SJSA1 (cell line): ENCODE measurements around the gene DEGS2. TPM values are rescaled to one million over a fixed set of nuclear protein-coding genes. Genes with fewer than 3 reads are reported as not detected.

Source experiments
- DNase-seq, 2 experiments: peaks; one replicate each; pipeline ENCODE4 v3.0.0-alpha.2; 2015 to 2020; ENCODE audit warnings: low spot score in 2 of 2, low read depth in 1 of 2
- H3K27ac ChIP-seq: fragments of 250-450 bp; sonication (Bioruptor Pico); 2 replicates; pipeline ENCODE4 v1.5.1; 2020; ENCODE audit warnings: mild to moderate bottlenecking, moderate library complexity
- H3K27me3 ChIP-seq: fragments of 250-450 bp; sonication (Bioruptor Pico); replicated peaks from 2 replicates; pipeline ENCODE4 v1.5.1; 2020; ENCODE audit warnings: mild to moderate bottlenecking, moderate library complexity
- H3K36me3 ChIP-seq: fragments of 250-450 bp; sonication (Bioruptor Pico); 2 replicates; pipeline ENCODE4 v1.5.1; 2020; ENCODE audit warnings: mild to moderate bottlenecking
- H3K4me1 ChIP-seq: fragments of 250-450 bp; sonication (Bioruptor Pico); replicated peaks from 2 replicates; pipeline ENCODE4 v1.6.1; 2021; ENCODE audit warnings: mild to moderate bottlenecking
- H3K4me3 ChIP-seq: fragments of 250-450 bp; sonication (Bioruptor Pico); 2 replicates; pipeline ENCODE4 v1.5.1; 2020; ENCODE audit warnings: mild to moderate bottlenecking
- H3K9me3 ChIP-seq: fragments of 250-450 bp; sonication (Bioruptor Pico); replicated peaks from 2 replicates; pipeline ENCODE4 v1.5.1; 2020; ENCODE audit warnings: mild to moderate bottlenecking
- total RNA-seq: library from RNA; depleted of rRNA; stranded (reverse); fragments of >200 nt; shearing (Covaris generic); gene quantifications from 2 replicates; pipeline ENCODE4 v1.2.3, GENCODE V29; 2014

Gene DEGS2
- total RNA-seq, 1 experiment from 2014 or later: not detected

GRCh38 chr14:100140452-100141078 is 18.9 kb downstream of the DEGS2 start:
- Histone ChIP-seq H3K27ac (no peak overlapping the region), H3K36me3 (no peaks in the 10 kb centered on the region), H3K4me1 (no peaks in the 10 kb centered on the region), H3K27me3 (no peaks in the 10 kb centered on the region), H3K4me3 (no peak overlapping the region), H3K9me3 (no peaks in the 10 kb centered on the region)
- DNase-seq: no peak

DNA sequence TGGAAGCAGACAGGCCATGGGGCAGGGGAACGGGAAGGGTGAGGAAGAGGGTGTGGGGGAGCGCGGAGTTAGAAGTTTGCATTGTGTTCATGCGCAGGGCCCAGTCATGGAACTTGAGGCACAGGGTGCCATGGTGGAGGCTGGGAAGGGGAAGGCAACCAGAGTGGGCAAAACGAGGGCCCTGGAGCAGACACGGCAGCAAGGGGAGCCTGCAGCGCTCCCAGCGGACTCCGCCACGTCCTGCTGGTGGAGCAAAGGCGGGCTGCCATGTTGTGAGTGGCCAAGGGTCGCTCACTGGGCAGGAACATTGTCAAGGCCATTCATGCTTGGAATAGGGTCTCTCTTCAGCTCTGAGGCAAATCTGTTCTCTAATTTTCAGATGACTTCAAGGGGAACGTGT is 20.5 kb downstream of the DEGS2 start:
- no peaks in the 10 kb centered on the region for H3K27me3 ChIP-seq
- H3K9me3 ChIP-seq: no peaks in the 10 kb centered on the region
- no peaks in the 10 kb centered on the region for H3K36me3 ChIP-seq
- H3K4me3 ChIP-seq: no peak overlapping the region
- H3K27ac ChIP-seq: no peak overlapping the region
- no peak for DNase-seq
- H3K4me1 ChIP-seq: no peaks in the 10 kb centered on the region

DNA sequence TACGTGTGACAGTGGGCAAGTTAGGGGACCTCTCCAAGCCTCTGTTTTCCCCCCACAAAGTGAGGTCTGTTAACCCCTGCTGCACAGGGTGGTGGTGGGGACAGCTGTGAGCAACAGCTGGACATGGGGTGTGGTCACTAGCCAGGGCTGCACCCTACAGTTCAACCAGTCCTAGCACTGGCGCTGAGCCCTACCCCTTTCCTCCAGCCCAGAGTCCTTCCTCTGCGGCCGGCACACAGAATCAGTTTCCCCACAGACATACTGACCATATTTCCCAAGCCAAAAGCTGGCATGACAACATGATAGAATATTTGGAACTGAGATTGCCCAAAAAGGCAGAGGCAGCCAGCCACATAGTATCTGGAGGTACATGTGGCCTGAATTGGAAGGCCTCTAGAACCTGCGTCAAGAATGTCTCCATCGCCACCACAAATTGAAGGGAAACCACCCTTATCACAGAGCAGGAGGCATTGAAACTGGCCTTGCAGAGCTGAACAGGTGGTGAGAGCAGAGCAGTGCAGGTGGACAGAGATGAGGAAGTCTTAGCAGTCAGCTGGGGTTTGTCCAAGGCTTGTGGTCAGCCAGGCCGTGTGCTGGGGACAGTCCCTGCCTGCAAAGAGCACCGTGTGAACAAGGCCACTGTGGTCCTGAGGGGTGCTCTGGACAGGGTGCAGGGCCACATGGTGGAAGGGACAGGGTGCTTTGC is 21.2 kb downstream of the DEGS2 start:
- Histone ChIP-seq H3K27me3 (no peaks in the 10 kb centered on the region), H3K4me3 (no peak overlapping the region), H3K4me1 (no peaks in the 10 kb centered on the region), H3K27ac (no peak overlapping the region), H3K36me3 (no peaks in the 10 kb centered on the region), H3K9me3 (no peaks in the 10 kb centered on the region)
- no peak for DNase-seq

GRCh38 chr14:100137173-100137572 is 22.3 kb downstream of the DEGS2 start:
- Histone ChIP-seq H3K27ac (no peak overlapping the region), H3K4me1 (no peaks in the 10 kb centered on the region), H3K9me3 (no peaks in the 10 kb centered on the region), H3K4me3 (no peak overlapping the region), H3K36me3 (no peaks in the 10 kb centered on the region), H3K27me3 (no peaks in the 10 kb centered on the region)
- no peak for DNase-seq

GRCh38 chr14:100135784-100136183 is 23.7 kb downstream of the DEGS2 start:
- Histone ChIP-seq H3K4me1 (no peaks in the 10 kb centered on the region), H3K4me3 (no peak overlapping the region), H3K9me3 (no peaks in the 10 kb centered on the region), H3K36me3 (no peaks in the 10 kb centered on the region), H3K27me3 (no peaks in the 10 kb centered on the region), H3K27ac (no peak overlapping the region)
- no peak for DNase-seq

- no peaks in the 10 kb centered on the region for H3K9me3 ChIP-seq
- DNase-seq: no peak
- no peak overlapping the region for H3K27ac ChIP-seq
- H3K36me3 ChIP-seq: no peaks in the 10 kb centered on the region
- H3K4me3 ChIP-seq: no peak overlapping the region
- no peaks in the 10 kb centered on the region for H3K4me1 ChIP-seq
- H3K27me3 ChIP-seq: no peaks in the 10 kb centered on the region
These were observed 24.4 kb downstream of the DEGS2 start for GRCh38 chr14:100135073-100135472.

DNA sequence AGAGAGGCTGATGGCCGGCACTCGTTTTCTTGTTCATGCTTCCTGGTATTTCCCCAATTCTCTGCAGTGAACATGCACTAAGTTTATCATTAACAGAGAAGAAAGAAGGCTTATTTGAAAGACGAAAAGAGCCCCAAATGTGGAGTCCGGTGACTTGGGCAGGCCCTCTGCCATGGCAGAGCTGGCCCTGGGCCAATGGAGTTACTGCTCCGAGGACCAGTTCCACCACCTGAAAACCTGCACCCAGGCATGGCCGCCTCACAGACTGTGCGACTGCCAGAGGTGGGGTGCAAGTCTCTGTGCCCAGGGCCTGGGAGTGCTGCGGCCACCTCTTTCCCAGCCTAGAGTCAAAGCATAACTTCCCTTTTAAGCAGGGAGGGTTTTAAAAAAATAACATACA is 24.9 kb downstream of the DEGS2 start:
- Histone ChIP-seq H3K9me3 (no peaks in the 10 kb centered on the region), H3K27ac (no peak overlapping the region), H3K4me1 (no peaks in the 10 kb centered on the region), H3K4me3 (no peak overlapping the region), H3K27me3 (no peaks in the 10 kb centered on the region), H3K36me3 (no peaks in the 10 kb centered on the region)
- DNase-seq: no peak

- H3K4me3 ChIP-seq: no peak overlapping the region
- H3K9me3 ChIP-seq: no peaks in the 10 kb centered on the region
- H3K27me3 ChIP-seq: no peaks in the 10 kb centered on the region
- H3K36me3 ChIP-seq: no peaks in the 10 kb centered on the region
- no peak for DNase-seq
- no peak overlapping the region for H3K27ac ChIP-seq
- H3K4me1 ChIP-seq: no peaks in the 10 kb centered on the region
These were observed 26.4 kb downstream of the DEGS2 start for GRCh38 chr14:100132903-100133510.

- Histone ChIP-seq H3K27me3 (no peaks in the 10 kb centered on the region), H3K36me3 (no peaks in the 10 kb centered on the region), H3K9me3 (no peaks in the 10 kb centered on the region), H3K4me1 (no peaks in the 10 kb centered on the region), H3K27ac (no peak overlapping the region), H3K4me3 (no peak overlapping the region)
- no peak for DNase-seq
These were observed 27.1 kb downstream of the DEGS2 start for GRCh38 chr14:100132161-100132902.

- Histone ChIP-seq H3K9me3 (no peaks in the 10 kb centered on the region), H3K27me3 (no peaks in the 10 kb centered on the region), H3K36me3 (no peaks in the 10 kb centered on the region), H3K27ac (no peak overlapping the region), H3K4me3 (no peak overlapping the region), H3K4me1 (no peaks in the 10 kb centered on the region)
- DNase-seq: no peak
These were observed 28.3 kb downstream of the DEGS2 start for GRCh38 chr14:100131181-100131580.

- Histone ChIP-seq H3K4me3 (no peak overlapping the region), H3K4me1 (no peaks in the 10 kb centered on the region), H3K9me3 (no peaks in the 10 kb centered on the region), H3K27ac (no peak overlapping the region), H3K36me3 (no peaks in the 10 kb centered on the region), H3K27me3 (no peaks in the 10 kb centered on the region)
- no peak for DNase-seq
These were observed 28.9 kb downstream of the DEGS2 start for GRCh38 chr14:100130521-100130920.

DNA sequence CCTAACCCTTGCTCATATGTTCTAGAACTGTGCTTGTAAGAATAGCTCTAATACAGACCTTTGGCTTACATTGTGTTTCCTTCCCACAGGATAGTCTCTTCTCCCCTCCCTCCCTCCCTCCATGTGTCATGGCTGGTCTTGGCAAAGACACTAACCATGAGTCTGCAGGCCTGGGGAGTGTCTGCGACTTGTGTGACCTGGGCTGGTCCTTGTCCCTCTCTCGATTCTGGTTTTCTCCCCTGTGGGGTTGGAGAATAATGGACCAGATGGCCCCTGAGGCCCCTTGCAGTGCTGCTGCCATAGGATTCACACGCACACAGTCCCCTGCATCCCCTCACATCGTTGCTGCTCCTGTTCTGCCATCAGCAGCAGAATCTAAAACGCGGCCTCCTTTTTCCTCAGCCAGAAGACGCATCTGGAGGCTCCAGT is 30.3 kb downstream of the DEGS2 start:
- Histone ChIP-seq H3K4me1 (no peaks in the 10 kb centered on the region), H3K27ac (no peak overlapping the region)
- DNase-seq: no peak

GRCh38 chr14:100128688-100129087 is 30.8 kb downstream of the DEGS2 start:
- Histone ChIP-seq H3K4me3 (no peak overlapping the region), H3K27me3 (no peaks in the 10 kb centered on the region), H3K4me1 (no peaks in the 10 kb centered on the region), H3K36me3 (no peaks in the 10 kb centered on the region), H3K27ac (no peak overlapping the region), H3K9me3 (no peaks in the 10 kb centered on the region)
- DNase-seq: no peak

More for the DNA sequence above, 30.3 kb downstream of the DEGS2 start:
- Histone ChIP-seq H3K9me3 (no peaks in the 10 kb centered on the region), H3K27me3 (no peaks in the 10 kb centered on the region), H3K36me3 (no peaks in the 10 kb centered on the region), H3K4me3 (no peak overlapping the region)
